Transverse colon (tissue), 4 donors: ENCODE data around the gene FCGR2B. TPM values are rescaled to one million over a fixed set of nuclear protein-coding genes. Genes with fewer than 3 reads are reported as not detected.

Source experiments
- DNase-seq: peaks from one replicate; pipeline ENCODE4 v3.0.0-alpha.2; 2019
- H3K27ac ChIP-seq, 4 donors: fragments of 200-600 bp; sonication (generic); 2 replicates each; pipeline ENCODE4 v1.5.1; 2016 to 2018; ENCODE audit warnings: inconsistent platforms in 4 of 4
- H3K27me3 ChIP-seq: fragments of 200-600 bp; sonication (generic); 2 replicates; pipeline ENCODE4 v1.5.1; 2017; ENCODE audit warnings: inconsistent platforms
- H3K36me3 ChIP-seq, 4 donors: fragments of 200-600 bp; sonication (generic); 2 replicates each; pipeline ENCODE4 v1.5.1; 2017 to 2019; ENCODE audit warnings: inconsistent platforms in 4 of 4
- H3K4me1 ChIP-seq, 4 donors: fragments of 200-600 bp; sonication (generic); 2 replicates each; pipeline ENCODE4 v1.5.1; 2017 to 2020; ENCODE audit warnings: inconsistent platforms in 4 of 4
- H3K4me3 ChIP-seq, 4 donors: fragments of 200-600 bp; sonication (generic); 1 replicate in 1 of 4; 2 replicates in 3 of 4; pipeline versions ENCODE4 v1.5.1 to v1.6.1; 2017 to 2019; ENCODE audit warnings: inconsistent platforms in 4 of 4
- H3K9me3 ChIP-seq, 2 donors: fragments of 200-600 bp; sonication (generic); 2 replicates each; pipeline ENCODE4 v1.5.1; 2017 to 2019; ENCODE audit warnings: inconsistent platforms in 2 of 2
- CTCF ChIP-seq, 5 experiments: fragments of 200-600 bp in 3 of 5; fragments of 450-650 bp in 2 of 5; sonication (generic) in 3 of 5; IDR thresholded peaks; 1 replicate in 2 of 5; 2 replicates in 3 of 5; pipeline ENCODE4 v1.5.1; 2016 to 2017; ENCODE audit warnings: antibody characterized with exemption in 5 of 5, inconsistent platforms in 3 of 5, mild to moderate bottlenecking in 2 of 5, moderate library complexity in 1 of 5
- EP300 ChIP-seq: sonication (generic); formaldehyde crosslinking; IDR thresholded peaks from one replicate; pipeline ENCODE4 v1.6.1; 2017; ENCODE audit warnings: antibody characterized with exemption, low read depth
- POLR2A ChIP-seq: fragments of 450-650 bp; IDR thresholded peaks from one replicate; pipeline ENCODE4 v1.6.1; 2016; ENCODE audit warnings: antibody characterized with exemption, mild to moderate bottlenecking, moderate library complexity
- POLR2AphosphoS5 ChIP-seq, 3 donors: sonication (generic); formaldehyde crosslinking; IDR thresholded peaks; one replicate each; pipeline ENCODE4 v1.6.1; 2016; ENCODE audit warnings: antibody characterized with exemption in 3 of 3
- WGBS, 2 donors: methylation state at CpG; one replicate each; pipeline ENCODE4 v1.1.5; 2018; ENCODE audit warnings: low coverage in 1 of 2; 5-methylcytosine and 5-hydroxymethylcytosine counted together
- in situ Hi-C, 4 donors: fragments of 200-750 bp; cut with MboI; loops; one replicate each; pipeline versions ENCODE4 v1.15.0 to v1.15.1; 2017; ENCODE audit warnings: low sequenced_read_pairs in 3 of 4, low pct_ligation_motif_present in 1 of 4, low pct_unique_long_range_greater_than_20kb in 1 of 4
- intact Hi-C: fragments of 100-400 bp; cut with DNase I; formaldehyde crosslinking; loops from one replicate; pipeline ENCODE4 v1.15.1; 2023; ENCODE audit warnings: low total_unique reads
- total RNA-seq, 4 donors: library from RNA; depleted of rRNA; stranded (reverse); fragments of >200 nt; gene quantifications; one replicate each; pipeline ENCODE4 v1.1.0, GENCODE V29; 2016

The FCGR2B gene
- total RNA-seq, 4 donors from 2014 or later = 12.4 to 17.6 (median 12.7) TPM; not detected in 1

DNA sequence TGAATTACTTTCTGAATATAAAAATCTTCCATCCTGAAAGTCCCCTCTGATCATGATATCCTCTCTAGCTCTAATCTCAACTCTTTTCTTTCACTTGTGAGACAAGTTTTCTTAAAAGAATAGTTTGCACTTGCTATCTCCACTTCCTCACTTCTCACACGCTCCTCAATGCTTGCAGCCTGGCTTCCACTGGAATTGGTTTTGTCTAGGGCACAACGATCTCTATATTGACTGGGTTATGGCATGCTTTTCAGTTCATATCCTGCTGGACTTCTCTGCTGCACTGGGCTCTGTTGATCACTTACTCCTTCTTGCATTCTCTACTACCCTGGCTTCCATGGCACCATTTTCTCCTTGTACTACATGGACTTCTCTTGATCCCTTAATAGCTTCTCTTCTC, 44.6 kb downstream of the FCGR2B start:
- intact Hi-C loops = no loop called here
- H3K27me3 ChIP-seq = peaks cover 2% of the 10 kb centered on the region

DNA sequence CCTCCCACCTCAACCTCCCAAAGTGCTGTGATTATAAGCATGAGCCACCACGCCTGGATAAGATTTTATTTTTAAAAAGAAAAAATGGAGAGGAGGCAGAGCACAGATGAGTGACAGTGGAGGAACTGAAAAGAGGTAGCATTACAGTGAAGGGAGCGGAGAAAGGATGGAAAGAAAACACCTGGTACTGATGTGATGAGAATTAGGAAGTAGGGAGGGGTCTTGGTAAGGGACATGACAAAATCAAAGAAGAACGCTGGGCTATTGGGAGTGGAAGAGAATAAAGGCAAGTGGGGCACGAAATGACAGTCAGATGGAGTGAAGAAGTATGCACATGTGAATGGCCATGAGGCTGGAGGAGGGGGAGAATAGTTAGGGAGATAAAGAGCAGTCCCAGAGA, 46.4 kb downstream of the FCGR2B start:
- TF ChIP-seq POLR2A (no peak), EP300 (no peak), CTCF (IDR thresholded peaks at IDR 0.05) (no peak), POLR2AphosphoS5 (IDR thresholded peaks at IDR 0.05) (no peak)
- WGBS, 2 donors = 69 to 74% methylated on average over 4 of the region's 4 CpGs

More for the DNA sequence above, 44.6 kb downstream of the FCGR2B start:
- TF ChIP-seq POLR2A (no peak), EP300 (no peak), POLR2AphosphoS5 (IDR thresholded peaks at IDR 0.05) (no peak), CTCF (IDR thresholded peaks at IDR 0.05) (no peak)
- 70 to 85% methylated on average over 2 of the region's 2 CpGs for WGBS, 2 donors
- H3K27ac ChIP-seq = no peak overlapping the region
- in situ Hi-C loops = no loop called here
- H3K4me3 ChIP-seq = no peak overlapping the region
- no peaks in the 10 kb centered on the region for H3K9me3 ChIP-seq
- no peak for DNase-seq
- H3K36me3 ChIP-seq = no peaks in the 10 kb centered on the region
- no peaks in the 10 kb centered on the region for H3K4me1 ChIP-seq

DNA sequence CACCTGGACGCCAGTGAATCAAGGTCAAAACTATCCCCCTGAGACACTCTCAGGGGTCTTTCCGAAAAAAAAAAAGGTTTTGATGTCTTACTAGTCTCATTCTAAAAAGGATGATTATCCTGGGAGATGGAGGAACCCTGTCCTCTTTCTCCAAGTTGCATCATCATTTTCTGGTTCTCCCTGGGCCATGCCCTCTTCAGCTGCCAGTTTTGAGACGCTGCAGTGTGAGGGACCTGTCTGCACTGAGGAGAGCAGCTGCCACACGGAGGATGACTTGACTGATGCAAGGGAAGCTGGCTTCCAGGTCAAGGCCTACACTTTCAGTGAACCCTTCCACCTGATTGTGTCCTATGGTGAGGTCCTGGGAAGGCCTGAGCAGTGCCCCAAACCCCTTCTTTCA, 47.6 kb downstream of the FCGR2B start:
- 81 to 90% methylated on average over 4 of the region's 4 CpGs for WGBS, 2 donors
- in situ Hi-C loops = no loop called here
- Histone ChIP-seq H3K36me3 (no peaks in the 10 kb centered on the region), H3K27me3 (peaks cover 12% of the 10 kb centered on the region), H3K4me3 (no peak overlapping the region), H3K9me3 (no peaks in the 10 kb centered on the region), H3K4me1 (no peaks in the 10 kb centered on the region), H3K27ac (no peak overlapping the region)
- TF ChIP-seq EP300 = no peak
- TF ChIP-seq POLR2A = no peak
- no peak for TF ChIP-seq CTCF (IDR thresholded peaks at IDR 0.05)
- TF ChIP-seq POLR2AphosphoS5 (IDR thresholded peaks at IDR 0.05) = no peak
- intact Hi-C loops = no loop called here
- DNase-seq = no peak

More for the DNA sequence above, 46.4 kb downstream of the FCGR2B start:
- intact Hi-C loops = no loop called here
- in situ Hi-C loops = no loop called here
- peaks cover 6% of the 10 kb centered on the region for H3K27me3 ChIP-seq
- no peaks in the 10 kb centered on the region for H3K4me1 ChIP-seq
- H3K36me3 ChIP-seq = no peaks in the 10 kb centered on the region
- no peak overlapping the region for H3K4me3 ChIP-seq
- no peak overlapping the region for H3K27ac ChIP-seq
- no peaks in the 10 kb centered on the region for H3K9me3 ChIP-seq
- DNase-seq = no peak

DNA sequence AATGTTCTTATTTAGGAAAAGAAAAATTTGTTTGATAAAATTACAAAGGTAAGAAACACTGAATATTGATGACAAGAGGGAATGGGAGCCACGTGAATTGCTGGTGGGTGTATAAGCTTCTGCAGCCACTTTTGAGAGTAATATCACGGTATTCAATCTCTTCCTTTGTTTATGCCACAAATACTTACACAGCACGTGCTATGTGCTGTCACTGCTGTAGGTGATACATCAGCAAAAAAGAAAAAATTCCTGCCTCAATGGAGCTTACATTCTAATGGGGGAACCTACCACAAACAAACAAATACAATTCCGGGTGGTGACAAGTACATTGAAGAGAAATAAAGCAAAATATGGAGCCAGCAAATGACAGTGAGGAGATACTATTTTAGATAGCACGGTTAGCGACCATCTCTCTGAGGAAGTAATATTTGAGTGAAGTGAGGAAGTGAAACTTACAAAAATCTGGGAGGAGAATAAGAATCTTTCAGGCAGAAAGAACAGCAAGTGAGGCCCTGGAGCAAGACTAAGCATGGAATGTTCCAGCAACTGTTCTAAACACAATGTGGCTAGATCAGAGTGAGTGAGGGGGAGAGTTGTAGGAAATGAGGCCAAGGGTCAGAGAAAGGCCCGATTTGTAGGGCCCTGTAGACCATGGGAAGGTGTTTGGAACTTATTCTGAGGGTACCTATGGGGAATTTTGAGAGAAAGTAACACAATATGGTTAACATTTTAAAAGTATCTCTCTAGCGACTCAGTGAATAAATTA, 55.8 kb downstream of the FCGR2B start:
- Histone ChIP-seq H3K36me3 (no peaks in the 10 kb centered on the region), H3K27me3 (peaks cover 30% of the 10 kb centered on the region), H3K27ac (no peak overlapping the region), H3K9me3 (no peaks in the 10 kb centered on the region), H3K4me3 (no peak overlapping the region), H3K4me1 (no peaks in the 10 kb centered on the region)
- TF ChIP-seq CTCF (IDR thresholded peaks at IDR 0.05) = no peak
- no peak for TF ChIP-seq EP300
- no peak for TF ChIP-seq POLR2AphosphoS5 (IDR thresholded peaks at IDR 0.05)
- no peak for TF ChIP-seq POLR2A
- WGBS, 2 donors = 60 to 69% methylated on average over 8 of the region's 8 CpGs
- no peak for DNase-seq
- in situ Hi-C loops = no loop called here
- intact Hi-C loops = no loop called here
